ENCODE measurements around the gene CD8B. TPM values are rescaled to one million over a fixed set of nuclear protein-coding genes. Genes with fewer than 3 reads are reported as not detected.
"Not testable (repeated sequence)": the region's sequence is repeated elsewhere in the genome, so short reads cannot be mapped to it uniquely, and the experiment has no call there.

Gene CD8B
- total RNA-seq, 1 donor from 2014 or later, result 0.46 TPM

- DNase-seq; ATAC-seq (ENCODE audit: poor library complexity); intact Hi-C loops (cut with DNase I): not testable (repeated sequence)
Measured at GRCh38 chr2:86839871-86840548, 21.7 kb downstream of the CD8B start.

- DNase-seq; ATAC-seq (ENCODE audit: poor library complexity); intact Hi-C loops (cut with DNase I): not testable (repeated sequence)
Measured at GRCh38 chr2:86839455-86839854, 22.2 kb downstream of the CD8B start.

- ATAC-seq (ENCODE audit: poor library complexity); DNase-seq; intact Hi-C loops (cut with DNase I): not testable (repeated sequence)
Measured at GRCh38 chr2:86837714-86838113, 24.0 kb downstream of the CD8B start.

DNA sequence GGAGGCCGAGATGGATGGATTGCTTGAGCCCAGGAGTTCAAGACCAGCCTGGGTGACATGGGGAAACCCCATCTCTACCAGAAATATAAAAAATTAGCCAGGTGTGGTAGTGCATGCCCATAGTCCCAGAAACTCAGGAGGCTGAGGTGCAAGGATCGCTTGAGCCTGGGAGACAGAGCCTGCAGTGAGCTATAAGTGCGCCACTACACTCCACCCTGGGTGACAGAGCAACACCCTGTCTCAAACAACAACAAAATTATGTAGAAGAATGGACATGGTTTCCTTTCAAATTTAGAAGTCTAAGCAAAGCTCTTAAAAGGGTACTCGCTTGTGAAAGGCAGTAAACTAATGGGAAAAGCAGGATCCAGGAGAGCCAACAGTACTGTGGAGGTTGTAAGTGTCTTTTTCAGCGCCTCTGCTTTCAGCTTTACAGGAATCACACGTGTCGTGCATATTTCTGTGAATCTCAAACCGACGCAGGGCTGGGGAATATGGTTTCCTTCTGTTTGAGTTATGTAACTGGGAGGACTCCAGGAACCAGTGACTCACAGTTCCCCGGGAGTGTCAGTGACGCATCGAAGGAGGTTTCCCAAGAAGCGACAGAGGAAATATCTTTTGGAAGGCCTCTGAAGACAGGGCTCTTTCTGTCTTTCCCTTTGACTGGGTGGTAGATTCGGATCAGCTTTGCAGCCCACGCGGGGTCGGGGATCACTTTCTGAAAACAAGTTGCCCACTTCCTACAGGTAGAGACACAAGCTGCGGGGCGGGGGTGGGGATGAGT lies 24.6 kb downstream of the CD8B start:
- DNase-seq (peak; percentile 62), ATAC-seq (ENCODE audit: poor library complexity) (peak; percentile 95)
- intact Hi-C loops (cut with DNase I), result not testable (repeated sequence)

DNA sequence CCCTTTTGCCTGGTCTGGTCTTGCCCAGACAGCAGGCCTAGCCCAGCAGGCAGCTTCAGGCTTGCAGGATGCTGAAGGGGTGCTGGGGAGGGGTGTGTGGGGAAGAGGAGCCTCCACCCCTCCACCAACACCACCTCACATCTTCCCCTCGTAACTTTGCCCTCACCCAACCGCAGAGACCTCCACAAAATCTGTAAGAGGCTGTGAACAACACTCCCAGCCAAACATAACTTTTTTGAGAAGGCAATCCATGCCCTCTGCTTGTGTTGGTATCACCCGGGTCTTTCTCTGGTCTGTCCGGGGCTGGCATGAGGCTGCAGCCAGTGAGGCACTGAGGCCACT lies 26.2 kb downstream of the CD8B start:
- ATAC-seq (ENCODE audit: poor library complexity); intact Hi-C loops (cut with DNase I); DNase-seq: not testable (repeated sequence)

GRCh38 chr2:86833315-86833714 lies 28.4 kb downstream of the CD8B start:
- intact Hi-C loops (cut with DNase I), result no loop called here
- DNase-seq (no peak), ATAC-seq (ENCODE audit: poor library complexity) (no peak)

DNA sequence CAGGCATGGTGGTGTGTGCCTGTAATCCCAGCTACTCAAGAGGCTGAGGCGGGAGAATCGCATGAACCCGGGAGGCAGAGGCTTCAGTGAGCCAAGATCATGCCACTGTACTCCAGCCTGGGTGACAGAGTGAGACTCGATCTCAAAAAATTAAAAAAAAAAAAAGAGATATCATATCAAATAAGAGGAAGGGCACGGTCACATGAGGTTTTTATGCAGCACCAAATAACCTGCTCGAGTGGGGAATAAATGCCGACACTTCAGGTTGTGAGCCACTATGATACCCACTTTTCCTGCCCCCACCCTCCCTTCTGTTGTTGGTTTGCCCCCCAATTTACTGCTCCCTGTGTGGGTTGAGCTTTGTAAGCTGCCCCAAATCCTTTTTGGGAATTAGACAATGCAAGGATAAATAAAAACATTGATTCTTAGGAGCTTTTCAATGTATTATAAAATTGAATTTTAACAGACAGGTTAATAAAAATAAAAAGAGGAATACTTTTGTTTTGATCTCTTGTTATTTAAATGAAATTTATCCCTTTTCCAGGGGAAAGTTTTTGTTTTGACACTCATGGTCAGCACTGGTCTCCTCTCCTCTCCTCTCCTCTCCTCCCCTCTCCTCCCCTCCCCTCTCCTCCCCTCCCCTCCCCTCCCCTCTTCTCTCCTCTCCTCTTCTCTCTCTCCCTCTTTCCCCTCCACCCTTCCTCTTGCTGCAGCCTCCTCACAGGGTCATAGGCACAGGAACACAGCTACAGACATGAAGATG lies 29.2 kb downstream of the CD8B start:
- ATAC-seq (ENCODE audit: poor library complexity) (no peak), DNase-seq (no peak)
- intact Hi-C loops (cut with DNase I), result no loop called here

- ATAC-seq (ENCODE audit: poor library complexity) (no peak), DNase-seq (no peak)
- intact Hi-C loops (cut with DNase I), result no loop called here
Measured at GRCh38 chr2:86831537-86831936, 30.1 kb downstream of the CD8B start.

DNA sequence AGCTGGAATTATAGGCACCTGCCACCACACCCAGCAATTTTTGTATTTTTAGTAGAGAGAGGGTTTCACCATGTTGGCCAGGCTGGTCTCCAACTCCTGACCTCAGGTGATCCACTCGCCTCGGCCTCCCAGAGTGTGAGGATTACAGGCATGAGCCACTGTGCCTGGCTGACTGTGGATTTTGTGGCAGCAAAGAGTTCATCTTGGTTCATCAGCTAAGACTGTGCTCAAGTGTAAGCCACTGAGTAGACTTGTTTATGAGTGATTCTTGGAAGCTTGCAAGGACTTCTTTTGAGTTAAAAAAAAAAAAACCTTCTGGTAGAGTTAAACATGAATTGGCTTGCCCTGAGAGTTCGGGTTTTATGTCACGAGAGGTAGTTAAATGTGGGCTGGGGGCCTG lies 34.7 kb downstream of the CD8B start:
- intact Hi-C loops (cut with DNase I), result no loop called here
- no peak for ATAC-seq (ENCODE audit: poor library complexity)
- no peak for DNase-seq

GRCh38 chr2:86825693-86826381 lies 35.8 kb downstream of the CD8B start:
- ATAC-seq (ENCODE audit: poor library complexity) (no peak), DNase-seq (no peak)
- intact Hi-C loops (cut with DNase I), result no loop called here

DNA sequence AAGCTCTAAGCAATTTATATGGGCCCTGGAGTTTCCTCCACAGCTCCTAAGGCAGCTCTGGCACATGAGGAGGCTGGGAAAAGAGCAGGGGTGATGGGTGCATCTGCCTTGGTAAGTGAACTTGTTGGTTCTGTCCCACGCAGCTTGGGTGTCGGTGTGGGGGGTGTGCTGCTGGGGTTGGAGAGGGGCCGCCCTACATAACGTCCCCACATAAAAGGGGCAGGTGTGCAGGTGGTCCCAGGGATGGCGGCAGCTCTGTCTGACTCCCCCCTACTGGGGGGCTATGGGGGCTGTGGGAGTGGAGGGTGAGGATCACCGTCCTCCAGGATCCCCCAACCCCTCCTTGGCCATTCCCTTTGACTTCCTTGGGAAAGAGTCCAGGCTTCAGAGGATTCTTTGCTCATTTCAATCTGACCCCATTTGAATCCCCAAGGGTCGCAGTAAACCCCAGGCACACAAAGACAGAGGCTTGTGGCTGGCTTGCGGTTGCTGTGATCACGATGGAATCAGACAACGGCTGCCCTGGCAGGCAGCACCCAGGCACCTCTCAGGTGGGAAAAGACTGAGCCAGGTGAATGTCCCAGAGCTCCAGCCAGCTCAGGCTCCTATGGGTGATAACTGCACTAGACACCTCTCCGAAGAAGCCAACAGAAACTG lies 36.5 kb downstream of the CD8B start:
- no peak for ATAC-seq (ENCODE audit: poor library complexity)
- intact Hi-C loops (cut with DNase I), result no loop called here
- DNase-seq, result no peak

DNA sequence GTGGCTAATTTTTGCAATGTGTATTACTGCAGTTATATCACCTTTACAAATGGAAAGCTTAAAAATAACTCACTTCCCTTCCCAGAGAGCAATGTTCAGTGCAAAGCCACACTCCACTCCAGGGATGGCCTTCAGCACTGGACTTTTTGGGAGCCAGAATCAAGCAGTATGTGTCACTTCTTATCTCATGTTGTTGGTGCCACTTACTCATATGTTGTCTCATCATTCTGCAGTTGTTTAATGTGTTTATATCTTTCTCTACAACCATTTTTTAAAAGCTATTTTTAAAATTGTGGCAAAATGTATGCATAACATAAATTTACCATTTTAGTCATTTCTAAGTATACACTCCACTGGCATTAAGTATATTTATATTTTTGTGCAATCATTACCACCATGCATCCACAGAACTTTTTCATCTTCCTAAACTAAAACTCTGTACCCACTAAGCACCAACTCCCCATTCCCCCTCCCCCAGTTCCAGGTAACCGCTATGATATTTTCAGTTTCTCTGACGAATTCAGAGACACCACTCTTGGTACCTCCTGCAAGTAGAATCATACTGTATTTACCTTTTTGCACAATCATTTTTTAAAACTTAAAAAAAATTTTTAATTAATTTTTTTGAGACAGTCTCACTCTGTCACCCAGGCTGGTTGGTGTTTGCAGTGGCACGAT lies 38.9 kb downstream of the CD8B start:
- intact Hi-C loops (cut with DNase I), result no loop called here
- no peak for ATAC-seq (ENCODE audit: poor library complexity)
- DNase-seq, result no peak

DNA sequence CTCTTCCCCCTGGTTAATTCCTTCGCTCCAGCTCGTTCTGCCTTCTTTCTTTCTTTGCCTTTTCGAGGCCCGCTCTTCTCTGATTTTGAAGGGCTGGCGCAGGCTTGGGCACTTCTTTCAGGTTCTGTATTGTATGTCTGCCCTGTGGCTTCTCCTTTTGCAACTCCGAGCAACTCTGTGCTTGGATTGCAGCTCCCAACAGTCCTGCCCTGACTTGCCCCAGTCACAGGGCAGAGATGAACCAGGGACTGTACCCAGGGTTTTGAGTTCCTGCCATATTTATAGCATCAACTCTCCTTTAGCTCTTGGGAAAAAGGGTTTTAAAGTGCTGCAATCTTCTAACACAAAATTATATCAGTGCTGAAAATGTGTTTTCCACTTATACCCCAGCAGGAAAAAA lies 39.8 kb downstream of the CD8B start:
- DNase-seq, result no peak
- intact Hi-C loops (cut with DNase I), result no loop called here
- ATAC-seq (ENCODE audit: poor library complexity), result no peak

DNA sequence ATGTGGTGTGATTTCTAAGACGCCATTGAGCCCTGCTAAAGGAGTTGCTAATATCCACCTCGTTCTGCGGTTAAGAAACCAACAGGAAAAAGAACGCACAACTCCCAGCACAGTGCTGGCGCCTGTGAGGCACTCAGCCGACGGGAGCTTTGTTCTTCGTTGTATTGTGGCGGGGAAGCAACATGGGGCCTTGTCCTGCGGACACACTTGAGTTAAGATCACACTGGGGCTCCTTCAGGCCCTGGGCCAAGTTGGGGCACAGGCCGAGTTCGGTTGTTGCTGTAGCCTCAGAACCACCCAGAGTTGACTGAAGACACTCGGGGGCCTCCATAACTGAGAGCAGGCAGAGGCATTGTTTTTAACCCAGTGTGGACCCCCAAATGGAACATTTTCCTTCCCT lies 40.4 kb downstream of the CD8B start:
- DNase-seq, result no peak
- no peak for ATAC-seq (ENCODE audit: poor library complexity)
- intact Hi-C loops (cut with DNase I), result no loop called here

GRCh38 chr2:86818957-86819356 lies 42.7 kb downstream of the CD8B start:
- no peak for DNase-seq

DNA sequence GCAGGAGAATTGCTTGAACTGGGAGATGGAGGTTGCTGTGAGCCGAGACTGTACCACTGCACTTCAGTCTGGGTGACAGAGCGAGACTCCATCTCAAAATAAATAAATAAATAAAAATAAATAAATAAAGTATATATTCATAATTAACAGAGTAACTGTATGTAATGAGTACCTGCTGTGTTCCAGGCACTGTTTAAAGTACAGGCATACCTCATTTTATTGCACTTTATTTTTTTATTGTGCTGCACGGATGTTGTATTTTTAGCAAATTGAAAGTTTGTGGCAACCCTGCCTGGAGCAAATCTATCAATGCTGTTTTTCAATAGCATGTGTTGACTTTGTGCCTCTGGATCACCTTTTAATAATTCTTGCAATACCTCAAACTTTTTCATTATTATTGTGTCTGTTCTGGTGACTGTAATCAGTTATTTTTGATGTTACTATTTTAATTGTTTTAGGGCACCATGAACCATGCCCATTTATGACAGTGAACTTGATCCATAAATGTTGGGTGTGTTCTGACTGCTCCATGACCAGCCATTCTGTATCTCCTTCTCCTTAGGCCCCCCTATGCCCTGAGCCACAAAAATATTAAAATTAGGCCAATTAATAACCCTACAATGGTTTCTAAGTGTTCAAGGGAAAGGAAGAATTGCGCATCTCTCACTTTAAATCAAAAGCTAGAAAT lies 43.4 kb downstream of the CD8B start:
- ATAC-seq (ENCODE audit: poor library complexity) (no peak), DNase-seq (no peak)
- intact Hi-C loops (cut with DNase I), result no loop called here

More at GRCh38 chr2:86818957-86819356, 42.7 kb downstream of the CD8B start:
- ATAC-seq (ENCODE audit: poor library complexity), result no peak
- intact Hi-C loops (cut with DNase I), result no loop called here

DNA sequence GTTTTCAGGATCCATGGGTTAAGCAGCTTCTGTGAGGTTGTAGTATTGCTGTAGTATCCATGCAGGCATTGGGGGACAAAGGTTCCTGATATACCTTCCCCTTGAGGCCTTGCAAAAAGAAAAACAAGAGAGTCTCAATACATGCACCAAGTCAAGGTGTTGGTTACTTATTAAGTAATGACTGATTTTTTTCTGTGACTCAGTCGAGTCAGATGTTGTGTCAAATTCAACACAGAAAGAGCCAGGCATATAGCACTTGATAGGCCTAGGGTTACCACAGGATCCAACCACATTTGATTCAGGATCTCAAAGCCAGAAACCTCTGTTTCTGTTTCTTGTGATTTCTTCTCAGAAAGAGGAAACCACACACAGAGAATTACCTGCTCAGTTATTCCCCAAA lies 46.1 kb downstream of the CD8B start:
- intact Hi-C loops (cut with DNase I), result no loop called here
- no peak for ATAC-seq (ENCODE audit: poor library complexity)
- DNase-seq, result no peak
